H1 (cell line): ENCODE results near the gene ABHD4. TPM values are rescaled to one million over a fixed set of nuclear protein-coding genes. Genes with fewer than 3 reads are reported as not detected.

Experiments
- CTCF ChIA-PET: fragments of 300-600 bp; sonication (Branson Sonifier 250); formaldehyde crosslinking; loops from one replicate; lab custom pipeline; 2021; ENCODE audit not compliant: partially characterized antibody; lab: Charles Lee
- POLR2A ChIA-PET: fragments of 300-600 bp; sonication (Branson Sonifier 250); formaldehyde crosslinking; loops from one replicate; lab custom pipeline; 2021; ENCODE audit warnings: inconsistent platforms; ENCODE audit not compliant: partially characterized antibody; lab: Charles Lee
- DNase-seq, 2 experiments: peaks; one replicate each; pipeline versions ENCODE4 v3.0.0 to v3.0.0-alpha.2; 2010 to 2022; ENCODE audit warnings: low spot score in 2 of 2, low read depth in 1 of 2, mixed read lengths in 1 of 2
- FAIRE-seq: peaks from 2 replicates; lab custom pipeline; 2011; peaks lifted over from hg19 to GRCh38; lab: Jason Lieb, UNC
- H2AFZ ChIP-seq: 2 replicates; pipeline ENCODE4 v1.8.1; 2012; ENCODE audit warnings: low read length, inconsistent platforms
- H2AK5ac ChIP-seq: 2 replicates; pipeline ENCODE4 v1.6.1; 2013; ENCODE audit warnings: low read depth, low read length
- H2BK120ac ChIP-seq: replicated peaks from 2 replicates; pipeline ENCODE3; 2013; ENCODE audit warnings: low read depth, low read length, inconsistent platforms
- H2BK12ac ChIP-seq: 2 replicates; pipeline ENCODE4 v1.6.1; 2013; ENCODE audit warnings: low read depth, low read length
- H2BK15ac ChIP-seq: 2 replicates; pipeline ENCODE4 v1.6.1; 2013; ENCODE audit warnings: low read length
- H2BK20ac ChIP-seq: 2 replicates; pipeline ENCODE4 v1.6.1; 2013; ENCODE audit warnings: low read length
- H2BK5ac ChIP-seq: 2 replicates; pipeline ENCODE4 v1.6.1; 2013; ENCODE audit warnings: low read depth, low read length
- H3K14ac ChIP-seq: 2 replicates; pipeline ENCODE4 v1.6.1; 2013; ENCODE audit warnings: inconsistent platforms; ENCODE audit not compliant: insufficient read length
- H3K18ac ChIP-seq: 2 replicates; pipeline ENCODE4 v1.6.1; 2013; ENCODE audit warnings: low read length; ENCODE audit errors: extremely low read depth
- H3K23ac ChIP-seq: 2 replicates; pipeline ENCODE4 v1.6.1; 2013; ENCODE audit warnings: inconsistent platforms; ENCODE audit not compliant: insufficient read length
- H3K23me2 ChIP-seq: 2 replicates; pipeline ENCODE4 v1.6.1; 2013; ENCODE audit warnings: low read depth, low read length
- H3K27ac ChIP-seq: 2 replicates; pipeline ENCODE4 v1.6.1; 2011; ENCODE audit warnings: low read depth, low read length, inconsistent platforms
- H3K27me3 ChIP-seq, 4 experiments: replicated peaks in 1 of 4; 1 replicate in 1 of 4; 2 replicates in 3 of 4; pipeline versions ENCODE4 v1.6.1 to v1.8.1; 2011 to 2013; ENCODE audit warnings: low read length in 3 of 4, mild to moderate bottlenecking in 3 of 4, inconsistent platforms in 2 of 4, mixed read lengths in 2 of 4, moderate library complexity in 1 of 4; ENCODE audit not compliant: control insufficient read depth in 3 of 4, insufficient read depth in 3 of 4; ENCODE audit errors: extremely low read depth in 1 of 4
- H3K36me3 ChIP-seq, 4 experiments: 2 replicates each; pipeline versions ENCODE4 v1.6.1 to v1.8.1; 2011 to 2013; ENCODE audit warnings: mild to moderate bottlenecking in 4 of 4, low read length in 3 of 4, moderate library complexity in 2 of 4, control low read depth in 1 of 4, inconsistent platforms in 1 of 4; ENCODE audit not compliant: insufficient read depth in 4 of 4, control insufficient read depth in 2 of 4
- H3K4ac ChIP-seq: replicated peaks from 2 replicates; pipeline ENCODE3; 2013; ENCODE audit warnings: low read length, low read depth, mixed read lengths, inconsistent platforms; ENCODE audit not compliant: insufficient read length
- H3K4me1 ChIP-seq, 4 experiments: replicated peaks in 1 of 4; 1 replicate in 1 of 4; 2 replicates in 3 of 4; pipeline versions ENCODE4 v1.6.1 to v1.8.1; 2011 to 2013; ENCODE audit warnings: low read length in 3 of 4, inconsistent platforms in 2 of 4, mixed read lengths in 1 of 4; ENCODE audit not compliant: insufficient read depth in 4 of 4, control insufficient read depth in 3 of 4
- H3K4me2 ChIP-seq, 2 experiments: 2 replicates each; pipeline versions ENCODE4 v1.6.1 to v1.8.1; 2011 to 2013; ENCODE audit warnings: low read depth in 2 of 2, low read length in 2 of 2, control low read depth in 1 of 2, inconsistent platforms in 1 of 2, mild to moderate bottlenecking in 1 of 2; ENCODE audit not compliant: insufficient read depth in 1 of 2
- H3K4me3 ChIP-seq, 4 experiments: fragments of 200-600, 300-600 bp in 1 of 4; sonication (generic), shearing (Covaris generic), sonication (Bioruptor Twin) in 1 of 4; 2 replicates each; pipeline versions ENCODE4 v1.5.1 to v1.8.1; 2011 to 2016; ENCODE audit warnings: low read length in 4 of 4, low read depth in 3 of 4, control low read depth in 2 of 4, inconsistent platforms in 2 of 4, mild to moderate bottlenecking in 2 of 4, mixed read lengths in 1 of 4, moderate library complexity in 1 of 4; ENCODE audit not compliant: insufficient read depth in 2 of 4; ENCODE audit errors: extremely low read depth in 1 of 4
- H3K56ac ChIP-seq: replicated peaks from 2 replicates; pipeline ENCODE3; 2013; ENCODE audit warnings: low read depth, mild to moderate bottlenecking, mixed read lengths, low read length, inconsistent platforms; ENCODE audit not compliant: insufficient read length
- H3K79me1 ChIP-seq: 2 replicates; pipeline ENCODE4 v1.6.1; 2013; ENCODE audit warnings: low read depth, low read length, control low read depth
- H3K79me2 ChIP-seq, 2 experiments: 2 replicates each; pipeline versions ENCODE4 v1.6.1 to v1.8.1; 2012 to 2013; ENCODE audit warnings: low read length in 2 of 2, mild to moderate bottlenecking in 2 of 2, inconsistent platforms in 1 of 2; ENCODE audit not compliant: insufficient read depth in 2 of 2, control insufficient read depth in 1 of 2
- H3K9ac ChIP-seq, 4 experiments: replicated peaks in 1 of 4; 1 replicate in 1 of 4; 2 replicates in 3 of 4; pipeline versions ENCODE4 v1.6.1 to v1.8.1; 2011 to 2013; ENCODE audit warnings: low read depth in 3 of 4, low read length in 3 of 4, control low read depth in 2 of 4, mild to moderate bottlenecking in 2 of 4, moderate library complexity in 2 of 4, inconsistent platforms in 1 of 4; ENCODE audit errors: extremely low read depth in 1 of 4
- H3K9me3 ChIP-seq, 2 experiments: 2 replicates each; pipeline versions ENCODE4 v1.6.1 to v1.8.1; 2012 to 2013; ENCODE audit warnings: mild to moderate bottlenecking in 2 of 2, moderate library complexity in 2 of 2, control low read depth in 1 of 2, inconsistent platforms in 1 of 2, low read depth in 1 of 2, low read length in 1 of 2, mixed read lengths in 1 of 2; ENCODE audit not compliant: insufficient read depth in 2 of 2
- H4K20me1 ChIP-seq, 2 experiments: replicated peaks in 1 of 2; 2 replicates each; pipeline versions ENCODE3 to v1.8.1; 2011 to 2013; ENCODE audit warnings: inconsistent platforms in 2 of 2, low read length in 2 of 2, mild to moderate bottlenecking in 1 of 2; ENCODE audit not compliant: insufficient read depth in 2 of 2, control insufficient read depth in 1 of 2
- H4K5ac ChIP-seq: 2 replicates; pipeline ENCODE4 v1.6.1; 2013; ENCODE audit warnings: low read length, low read depth, mixed read lengths, inconsistent platforms; ENCODE audit not compliant: insufficient read length
- H4K8ac ChIP-seq: 2 replicates; pipeline ENCODE4 v1.8.0; 2013; ENCODE audit warnings: mild to moderate bottlenecking, moderate library complexity, low read length, inconsistent platforms; ENCODE audit not compliant: insufficient read depth; ENCODE audit errors: extremely low read depth
- H4K91ac ChIP-seq: replicated peaks from 2 replicates; pipeline ENCODE3; 2013; ENCODE audit warnings: low read length, mixed read lengths, inconsistent platforms; ENCODE audit not compliant: insufficient read length
- CBX5 ChIP-seq: fragments of 300-800, 300-1000 bp; sonication (generic); IDR thresholded peaks from 2 replicates; pipeline ENCODE4 v1.7.1; 2016; ENCODE audit warnings: antibody characterized with exemption, low read length, low read depth
- CREB1 ChIP-seq: IDR thresholded peaks from 2 replicates; pipeline ENCODE4 v1.6.1; 2012; ENCODE audit warnings: inconsistent platforms
- POU5F1 ChIP-seq: IDR thresholded peaks from 2 replicates; pipeline ENCODE4 v1.6.1; 2011; ENCODE audit warnings: low read depth, mild to moderate bottlenecking, low read length, moderate library complexity
- RAD21 ChIP-seq, 2 experiments: IDR thresholded peaks in 1 of 2; conservative IDR thresholded peaks in 1 of 2; 2 replicates each; pipeline ENCODE4 v1.6.1; 2011; ENCODE audit warnings: low read depth in 2 of 2, low read length in 2 of 2, improper control_type of control experiment in 1 of 2, inconsistent platforms in 1 of 2, mild to moderate bottlenecking in 1 of 2, moderate library complexity in 1 of 2
- RBBP5 ChIP-seq: IDR thresholded peaks from 2 replicates; pipeline ENCODE4 v1.7.1; 2012; ENCODE audit warnings: low read depth, mild to moderate bottlenecking, inconsistent platforms, low read length, moderate library complexity, borderline replicate concordance
- SP4 ChIP-seq: IDR thresholded peaks from 2 replicates; pipeline ENCODE4 v1.6.1; 2012; ENCODE audit warnings: low read length, inconsistent platforms
- WGBS, 2 experiments: shearing (Covaris generic) in 1 of 2; methylation state at CpG; one replicate each; pipeline versions ENCODE4 v1.1.6 to v1.1.7; 2013 to 2015; ENCODE audit warnings: low lambda C conversion rate in 2 of 2, mixed read lengths in 2 of 2, inconsistent platforms in 1 of 2, low coverage in 1 of 2, missing lambda C conversion rate in 1 of 2; ENCODE audit not compliant: insufficient replicate concordance in 2 of 2, insufficient coverage in 1 of 2, insufficient read length in 1 of 2; ENCODE audit errors: extremely low coverage in 1 of 2, missing lambda C conversion rate in 1 of 2; 5-methylcytosine and 5-hydroxymethylcytosine counted together
- polyA plus RNA-seq, 7 experiments: library from polyadenylated mRNA; depleted of rRNA in 3 of 7; stranded (reverse) in 5 of 7; unstranded in 2 of 7; fragments of >200 nt in 5 of 7; fragments of 200-250 nt in 2 of 7; gene quantifications; 1 replicate in 5 of 7; 2 replicates in 1 of 7; 4 replicates in 1 of 7; pipeline versions ENCODE4 v1.2.1 to v1.2.3, GENCODE V29; 2011 to 2013; ENCODE audit warnings: missing spikeins in 2 of 7, mixed read lengths in 2 of 7
- total RNA-seq: library from RNA; stranded (reverse); fragmentation: NEBNext Ultra II Directional; extraction: Animal tissue kit (Norgen Biotek cat#: 25700); gene quantifications from 2 replicates; pipeline ENCODE4 v1.2.1, GENCODE V29; 2021

Gene ABHD4
- total and polyA plus RNA-seq, 2 of the 8 experiments (the other 6 are each of a cell fraction or from before 2014, with no cell fraction given), result 32.4 to 42.9 TPM

DNA sequence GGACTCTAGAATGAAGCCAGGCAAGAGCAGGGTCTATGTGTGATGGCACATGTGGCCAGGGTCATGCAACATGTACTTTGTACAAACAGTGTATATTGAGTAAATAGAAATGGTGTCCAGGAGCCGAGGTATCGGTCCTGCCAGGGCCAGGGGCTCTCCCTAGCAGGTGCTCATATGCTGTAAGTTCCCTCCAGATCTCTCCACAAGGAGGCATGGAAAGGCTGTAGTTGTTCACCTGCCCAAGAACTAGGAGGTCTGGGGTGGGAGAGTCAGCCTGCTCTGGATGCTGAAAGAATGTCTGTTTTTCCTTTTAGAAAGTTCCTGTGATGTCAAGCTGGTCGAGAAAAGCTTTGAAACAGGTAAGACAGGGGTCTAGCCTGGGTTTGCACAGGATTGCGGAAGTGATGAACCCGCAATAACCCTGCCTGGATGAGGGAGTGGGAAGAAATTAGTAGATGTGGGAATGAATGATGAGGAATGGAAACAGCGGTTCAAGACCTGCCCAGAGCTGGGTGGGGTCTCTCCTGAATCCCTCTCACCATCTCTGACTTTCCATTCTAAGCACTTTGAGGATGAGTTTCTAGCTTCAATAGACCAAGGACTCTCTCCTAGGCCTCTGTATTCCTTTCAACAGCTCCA lies 48.7 kb upstream of the ABHD4 start:
- peak overlapping the region; percentile 28; the same call in 1 of the 2 replicates for H2BK5ac ChIP-seq
- ChIA-PET POLR2A (interaction anchor here (1.0 to 1.5 kb wide), 3 partner anchors 56 to 273 kb away, joined by 3 read pairs; no protein-coding TSS in a partner anchor), CTCF (interaction anchor here (0.6 to 4.0 kb wide), 7 partner anchors 11 to 180 kb away, joined by 3 to 26 read pairs (median 5); no protein-coding TSS in a partner anchor)
- H3K79me1 ChIP-seq, result no peaks in the 10 kb centered on the region
- H3K14ac ChIP-seq, result no peak overlapping the region
- H3K9ac ChIP-seq, result no peak overlapping the region
- H3K23me2 ChIP-seq, result no peaks in the 10 kb centered on the region
- TF ChIP-seq RBBP5 (no peak), POU5F1 (no peak), SP4 (no peak), RAD21 (IDR thresholded peaks at IDR 0.05 in 1 of 2, conservative IDR thresholded peaks at IDR 0.05 in 1 of 2; ENCODE audit: low read depth in 2 of 2, low read length in 2 of 2) (no peak), CBX5 (no peak), CREB1 (no peak)
- 0 out of 2 replicates have a peak overlapping the region, but pooled peaks have one; percentile 26 for H2AK5ac ChIP-seq
- FAIRE-seq (no peak), DNase-seq (no peak)
- peak overlapping the region; percentile 93; the same call in 1 of the 2 replicates for H2BK12ac ChIP-seq
- peaks cover 11 to 21% (median 14%) of the 10 kb centered on the region in 4 experiments for H3K4me1 ChIP-seq
- peak overlapping the region; percentile 31; the same call in 1 of the 2 replicates for H2BK15ac ChIP-seq
- no peaks in the 10 kb centered on the region for H3K9me3 ChIP-seq
- H4K8ac ChIP-seq, result no peak overlapping the region
- peak overlapping the region; percentile 30 for H2BK120ac ChIP-seq
- H4K5ac ChIP-seq, result no peak overlapping the region
- H2BK20ac ChIP-seq, result peak overlapping the region; percentile 66; the same call in 1 of the 2 replicates
- WGBS, 2 experiments, result 91% methylated on average over 6 of the region's 6 CpGs; no CpG with 5 or more reads in 1 of the 2 experiments
- no peaks in the 10 kb centered on the region for H4K20me1 ChIP-seq
- peak overlapping the region; percentile 84 for H4K91ac ChIP-seq
- H3K56ac ChIP-seq, result no peak overlapping the region
- no peaks in the 10 kb centered on the region for H3K36me3 ChIP-seq
- H2AFZ ChIP-seq, result no peak overlapping the region
- H3K23ac ChIP-seq, result no peak overlapping the region
- H3K18ac ChIP-seq, result no peak overlapping the region
- H3K27me3 ChIP-seq, result peaks cover 0 to 2% (median 0%) of the 10 kb centered on the region in 4 experiments; a peak in 2 of 7 replicates
- peak overlapping the region; percentile 72 for H3K4ac ChIP-seq
- no peak overlapping the region for H3K4me2 ChIP-seq
- no peak overlapping the region for H3K27ac ChIP-seq
- no peak overlapping the region for H3K4me3 ChIP-seq
- H3K79me2 ChIP-seq, result no peaks in the 10 kb centered on the region
